Measurements from ENCODE around the gene PANK4. TPM values are rescaled to one million over a fixed set of nuclear protein-coding genes. Genes with fewer than 3 reads are reported as not detected.

The PANK4 gene
- total RNA-seq, 6 experiments from 2014 or later: 20.6 to 26.4 (median 24.0) TPM

DNA sequence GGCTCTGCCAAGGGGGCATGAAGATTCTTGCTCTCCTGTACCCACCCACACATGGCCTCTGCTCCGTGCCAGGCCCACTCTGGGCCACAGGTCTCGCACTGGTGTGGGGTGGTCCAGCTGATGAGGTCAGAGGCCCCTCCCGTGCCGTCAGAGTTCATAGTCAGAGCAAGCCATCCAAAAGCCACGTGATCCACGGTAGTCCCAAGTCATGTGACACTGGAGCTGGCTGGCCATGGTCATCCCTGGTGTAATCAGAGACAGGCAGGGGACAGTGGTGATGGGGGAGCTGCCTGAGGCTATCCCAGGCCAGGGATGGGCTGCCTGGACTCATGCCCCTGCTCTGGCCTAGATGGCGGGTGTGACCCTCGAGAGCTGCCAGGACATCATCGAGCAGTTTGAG lies 39.8 kb downstream of the PANK4 start:
- peaks cover 10% of the 10 kb centered on the region for H3K27me3 Mint-ChIP-seq (ENCODE audit: insufficient read depth)
- TF ChIP-seq, protein P1, sequence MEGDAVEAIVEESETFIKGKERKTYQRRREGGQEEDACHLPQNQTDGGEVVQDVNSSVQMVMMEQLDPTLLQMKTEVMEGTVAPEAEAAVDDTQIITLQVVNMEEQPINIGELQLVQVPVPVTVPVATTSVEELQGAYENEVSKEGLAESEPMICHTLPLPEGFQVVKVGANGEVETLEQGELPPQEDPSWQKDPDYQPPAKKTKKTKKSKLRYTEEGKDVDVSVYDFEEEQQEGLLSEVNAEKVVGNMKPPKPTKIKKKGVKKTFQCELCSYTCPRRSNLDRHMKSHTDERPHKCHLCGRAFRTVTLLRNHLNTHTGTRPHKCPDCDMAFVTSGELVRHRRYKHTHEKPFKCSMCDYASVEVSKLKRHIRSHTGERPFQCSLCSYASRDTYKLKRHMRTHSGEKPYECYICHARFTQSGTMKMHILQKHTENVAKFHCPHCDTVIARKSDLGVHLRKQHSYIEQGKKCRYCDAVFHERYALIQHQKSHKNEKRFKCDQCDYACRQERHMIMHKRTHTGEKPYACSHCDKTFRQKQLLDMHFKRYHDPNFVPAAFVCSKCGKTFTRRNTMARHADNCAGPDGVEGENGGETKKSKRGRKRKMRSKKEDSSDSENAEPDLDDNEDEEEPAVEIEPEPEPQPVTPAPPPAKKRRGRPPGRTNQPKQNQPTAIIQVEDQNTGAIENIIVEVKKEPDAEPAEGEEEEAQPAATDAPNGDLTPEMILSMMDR (IDR thresholded peaks at IDR 0.05): no peak
- peaks cover 17% of the 10 kb centered on the region for H3K36me3 Mint-ChIP-seq (ENCODE audit: low read depth)
- no peaks in the 10 kb centered on the region for H3K4me1 Mint-ChIP-seq (ENCODE audit: low read depth)
- DNase-seq: no peak
- no peak overlapping the region for H3K4me3 Mint-ChIP-seq
- H3K9me3 Mint-ChIP-seq: peaks cover 23% of the 10 kb centered on the region
- no peak overlapping the region for H3K27ac Mint-ChIP-seq

DNA sequence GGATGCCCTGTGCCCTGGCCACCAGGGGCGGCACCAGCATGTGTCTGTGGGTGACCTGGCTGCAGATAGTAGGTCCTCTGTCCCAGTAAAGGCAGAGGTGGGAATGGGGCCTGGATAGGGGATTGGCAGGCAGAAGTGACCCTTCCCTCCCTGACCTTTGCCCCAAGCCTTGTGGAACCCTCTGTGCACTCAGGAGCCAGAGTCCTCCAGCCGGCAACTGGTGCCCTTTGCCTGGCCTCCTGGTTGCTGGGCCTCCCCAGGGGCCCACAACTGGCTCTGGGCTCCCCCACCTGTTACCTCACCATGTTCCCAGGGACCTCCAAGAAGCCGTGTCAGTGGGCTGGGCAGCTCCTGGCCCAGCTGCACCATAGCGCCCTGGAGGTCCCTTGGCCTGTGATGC lies 40.4 kb downstream of the PANK4 start:
- Mint-ChIP-seq H3K36me3 (ENCODE audit: low read depth) (peaks cover 17% of the 10 kb centered on the region), H3K9me3 (peaks cover 23% of the 10 kb centered on the region), H3K4me1 (ENCODE audit: low read depth) (no peaks in the 10 kb centered on the region), H3K27me3 (ENCODE audit: insufficient read depth) (peaks cover 5% of the 10 kb centered on the region), H3K27ac (no peak overlapping the region), H3K4me3 (no peak overlapping the region)
- TF ChIP-seq, protein P1 (IDR thresholded peaks at IDR 0.05): no peak
- no peak for DNase-seq

DNA sequence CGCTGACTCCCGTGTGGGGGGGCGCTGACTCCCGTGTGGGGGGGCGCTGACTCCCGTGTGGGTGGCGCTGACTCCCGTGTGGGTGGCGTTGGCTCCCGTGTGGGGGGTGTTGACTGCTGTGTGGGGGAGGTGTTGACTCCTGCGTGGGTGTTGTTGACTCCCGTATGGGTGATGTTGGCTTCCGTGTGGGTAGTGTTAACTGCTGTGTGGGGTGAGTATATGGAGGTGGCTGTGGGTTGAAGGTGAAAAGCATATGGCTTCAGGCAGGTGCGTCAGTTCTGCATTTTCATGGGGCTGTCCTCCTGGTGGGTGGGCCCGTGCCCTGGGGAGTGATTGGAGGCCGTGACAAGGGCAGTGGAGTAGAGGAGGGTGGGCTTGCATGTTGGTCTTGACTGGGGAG lies 42.4 kb downstream of the PANK4 start:
- no peak for DNase-seq
- Mint-ChIP-seq H3K9me3 (peaks cover 17% of the 10 kb centered on the region), H3K4me3 (no peak overlapping the region), H3K27me3 (ENCODE audit: insufficient read depth) (peaks cover 5% of the 10 kb centered on the region), H3K36me3 (ENCODE audit: low read depth) (peaks cover 13% of the 10 kb centered on the region), H3K4me1 (ENCODE audit: low read depth) (no peaks in the 10 kb centered on the region), H3K27ac (no peak overlapping the region)
- TF ChIP-seq, protein P1 (IDR thresholded peaks at IDR 0.05): no peak

DNA sequence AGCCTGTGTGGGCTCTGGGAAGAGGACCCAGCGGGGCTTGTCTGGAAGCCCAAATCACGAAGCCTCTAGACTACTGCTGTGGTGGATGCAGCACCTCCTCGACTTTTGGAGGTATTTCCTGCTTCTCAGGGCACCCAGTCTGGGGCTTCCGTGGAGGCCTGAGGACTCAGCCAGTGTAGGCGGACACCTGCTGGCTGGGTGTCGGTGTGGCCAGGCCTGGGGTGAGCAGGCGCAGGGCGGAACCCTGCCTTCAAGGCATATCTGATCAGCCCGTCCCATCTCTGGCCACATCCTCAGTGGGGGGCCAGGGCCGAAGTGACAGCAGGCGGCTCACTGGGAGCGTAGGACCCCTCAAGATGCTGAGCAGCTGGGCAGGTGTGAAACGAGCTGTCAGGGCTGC lies 43.4 kb downstream of the PANK4 start:
- H3K9me3 Mint-ChIP-seq: peaks cover 7% of the 10 kb centered on the region
- TF ChIP-seq, protein P1 (IDR thresholded peaks at IDR 0.05): no peak
- peaks cover 9% of the 10 kb centered on the region for H3K27me3 Mint-ChIP-seq (ENCODE audit: insufficient read depth)
- no peak for DNase-seq
- no peak overlapping the region for H3K27ac Mint-ChIP-seq
- no peaks in the 10 kb centered on the region for H3K4me1 Mint-ChIP-seq (ENCODE audit: low read depth)
- H3K36me3 Mint-ChIP-seq (ENCODE audit: low read depth): peaks cover 6% of the 10 kb centered on the region
- H3K4me3 Mint-ChIP-seq: no peak overlapping the region

DNA sequence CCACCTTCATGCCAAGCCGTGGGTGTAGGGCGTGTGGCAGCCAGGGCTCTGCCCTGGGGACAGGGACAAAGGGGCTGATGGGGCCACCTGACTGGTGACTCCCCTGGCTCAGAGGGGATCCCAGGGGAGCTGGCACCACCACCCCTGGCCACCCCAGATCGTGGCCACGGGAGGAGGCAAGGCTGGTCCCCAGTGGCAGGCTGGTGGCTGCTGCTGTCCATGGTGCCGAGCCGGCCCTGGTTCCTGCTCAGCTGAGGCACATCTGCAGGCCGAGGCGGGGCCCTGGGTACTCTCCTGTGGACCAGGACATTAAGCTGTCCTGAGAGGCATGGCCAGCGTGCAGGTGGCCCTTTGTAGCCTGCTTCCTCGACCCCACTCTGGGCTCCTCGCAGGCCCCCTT lies 43.8 kb downstream of the PANK4 start:
- H3K9me3 Mint-ChIP-seq: peaks cover 3% of the 10 kb centered on the region
- H3K4me3 Mint-ChIP-seq: no peak overlapping the region
- H3K27me3 Mint-ChIP-seq (ENCODE audit: insufficient read depth): peaks cover 8% of the 10 kb centered on the region
- no peak overlapping the region for H3K27ac Mint-ChIP-seq
- peaks cover 1% of the 10 kb centered on the region; the same call in 1 of the 2 replicates for H3K36me3 Mint-ChIP-seq (ENCODE audit: low read depth)
- TF ChIP-seq, protein P1 (IDR thresholded peaks at IDR 0.05): no peak
- H3K4me1 Mint-ChIP-seq (ENCODE audit: low read depth): no peaks in the 10 kb centered on the region
- DNase-seq: no peak

DNA sequence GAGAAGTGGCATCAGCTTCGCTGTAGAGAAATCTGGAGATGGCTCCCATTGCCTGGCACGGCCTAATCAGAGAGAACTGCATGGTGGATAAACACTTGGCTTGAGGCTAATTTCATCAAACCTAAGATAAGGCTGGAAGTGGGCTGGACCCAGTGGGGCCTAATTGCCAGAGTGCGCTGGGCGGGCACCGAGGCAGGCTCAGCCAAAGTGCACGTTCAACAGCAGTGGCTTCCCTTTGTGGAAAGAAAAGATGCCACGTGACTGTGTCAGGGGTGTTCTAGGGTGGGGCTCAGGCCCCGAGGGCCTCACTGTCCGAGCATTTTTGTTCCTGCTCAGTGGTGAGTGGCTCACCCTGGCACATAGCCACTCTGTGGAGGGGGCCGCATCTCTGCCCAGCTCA lies 44.5 kb downstream of the PANK4 start:
- no peak overlapping the region for H3K27ac Mint-ChIP-seq
- peaks cover 12% of the 10 kb centered on the region for H3K27me3 Mint-ChIP-seq (ENCODE audit: insufficient read depth)
- no peak for DNase-seq
- H3K36me3 Mint-ChIP-seq (ENCODE audit: low read depth): no peaks in the 10 kb centered on the region
- no peaks in the 10 kb centered on the region for H3K4me1 Mint-ChIP-seq (ENCODE audit: low read depth)
- H3K9me3 Mint-ChIP-seq: no peaks in the 10 kb centered on the region
- TF ChIP-seq, protein P1 (IDR thresholded peaks at IDR 0.05): no peak
- H3K4me3 Mint-ChIP-seq: no peak overlapping the region

Data from HFFc6 (cell line).